Uterus (tissue), 2 donors: ENCODE results near the gene RC3H1.

Source experiments
- POLR2A ChIP-seq, 2 donors: fragments of 450-650 bp; IDR thresholded peaks; one replicate each; pipeline ENCODE4 v1.6.1; 2016; ENCODE audit warnings: antibody characterized with exemption in 2 of 2, mild to moderate bottlenecking in 1 of 2, moderate library complexity in 1 of 2
- TF ChIP-seq, protein P1 (sequence below), 4 experiments: fragments of 200-600 bp in 2 of 4; fragments of 450-650 bp in 2 of 4; sonication (generic) in 2 of 4; IDR thresholded peaks; one replicate each; pipeline ENCODE4 v1.5.1; 2016 to 2019; ENCODE audit warnings: antibody characterized with exemption in 4 of 4, mild to moderate bottlenecking in 2 of 4, moderate library complexity in 1 of 4

DNA sequence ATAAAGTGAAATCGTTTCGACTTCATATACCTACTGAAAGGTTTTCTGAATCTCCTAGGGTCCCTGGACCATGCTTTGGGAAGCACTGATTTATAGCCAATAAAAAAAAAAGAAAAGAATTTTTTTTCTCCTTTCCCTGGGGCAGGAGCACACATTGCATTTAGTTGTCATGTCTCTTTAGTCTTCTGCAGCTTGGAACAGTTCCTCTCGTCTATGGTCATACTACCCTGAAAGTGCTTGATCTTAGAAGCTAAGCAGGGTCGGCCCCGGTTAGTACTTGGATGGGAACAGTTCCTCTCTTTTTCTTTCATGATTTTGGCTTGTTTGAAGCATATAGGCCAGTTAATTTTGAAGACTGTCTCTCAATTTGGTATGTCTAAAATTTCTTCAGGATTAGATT is 101.3 kb downstream of the RC3H1 start:
- TF ChIP-seq POLR2A (IDR thresholded peaks at IDR 0.05): no peak
- TF ChIP-seq, protein P1, sequence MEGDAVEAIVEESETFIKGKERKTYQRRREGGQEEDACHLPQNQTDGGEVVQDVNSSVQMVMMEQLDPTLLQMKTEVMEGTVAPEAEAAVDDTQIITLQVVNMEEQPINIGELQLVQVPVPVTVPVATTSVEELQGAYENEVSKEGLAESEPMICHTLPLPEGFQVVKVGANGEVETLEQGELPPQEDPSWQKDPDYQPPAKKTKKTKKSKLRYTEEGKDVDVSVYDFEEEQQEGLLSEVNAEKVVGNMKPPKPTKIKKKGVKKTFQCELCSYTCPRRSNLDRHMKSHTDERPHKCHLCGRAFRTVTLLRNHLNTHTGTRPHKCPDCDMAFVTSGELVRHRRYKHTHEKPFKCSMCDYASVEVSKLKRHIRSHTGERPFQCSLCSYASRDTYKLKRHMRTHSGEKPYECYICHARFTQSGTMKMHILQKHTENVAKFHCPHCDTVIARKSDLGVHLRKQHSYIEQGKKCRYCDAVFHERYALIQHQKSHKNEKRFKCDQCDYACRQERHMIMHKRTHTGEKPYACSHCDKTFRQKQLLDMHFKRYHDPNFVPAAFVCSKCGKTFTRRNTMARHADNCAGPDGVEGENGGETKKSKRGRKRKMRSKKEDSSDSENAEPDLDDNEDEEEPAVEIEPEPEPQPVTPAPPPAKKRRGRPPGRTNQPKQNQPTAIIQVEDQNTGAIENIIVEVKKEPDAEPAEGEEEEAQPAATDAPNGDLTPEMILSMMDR (IDR thresholded peaks at IDR 0.05): no peak
